Loucy (cell line): ENCODE measurements around the gene DIPK2A.

Experiments
- H2AFZ ChIP-seq: fragments of 200-600 bp; sonication (generic); 2 replicates; pipeline ENCODE4 v1.6.0; 2016; ENCODE audit warnings: antibody characterized with exemption, mild to moderate bottlenecking, low read length, moderate library complexity
- H3F3A ChIP-seq: fragments of 200-600 bp; 2 replicates; pipeline ENCODE4 v1.6.0; 2016; ENCODE audit warnings: antibody characterized with exemption, low read depth, mild to moderate bottlenecking
- H3K27me3 ChIP-seq: fragments of 200-600 bp; sonication (generic); 2 replicates; pipeline ENCODE4 v1.6.1; 2014; ENCODE audit warnings: low read length, mild to moderate bottlenecking; ENCODE audit not compliant: insufficient read depth, poor library complexity, severe bottlenecking
- H3K36me3 ChIP-seq: fragments of 200-600 bp; sonication (generic); 2 replicates; pipeline ENCODE4 v1.6.1; 2016; ENCODE audit warnings: low read length; ENCODE audit not compliant: insufficient read depth
- H3K4me1 ChIP-seq: fragments of 200-600 bp; sonication (generic); 2 replicates; pipeline ENCODE4 v1.5.1; 2014; ENCODE audit warnings: low read length, mild to moderate bottlenecking; ENCODE audit not compliant: insufficient read depth, poor library complexity, severe bottlenecking
- H3K4me2 ChIP-seq: fragments of 200-600 bp; sonication (generic); 2 replicates; pipeline ENCODE4 v1.6.0; 2014; ENCODE audit warnings: antibody characterized with exemption, low read length, low read depth, mild to moderate bottlenecking; ENCODE audit not compliant: poor library complexity, severe bottlenecking
- H3K4me3 ChIP-seq: fragments of 200-600 bp; sonication (generic); 2 replicates; pipeline ENCODE4 v1.5.1; 2014; ENCODE audit warnings: low read length, mild to moderate bottlenecking, mixed read lengths; ENCODE audit not compliant: poor library complexity, severe bottlenecking
- H3K79me2 ChIP-seq: fragments of 200-600 bp; sonication (generic); 2 replicates; pipeline ENCODE4 v1.6.1; 2014; ENCODE audit warnings: low read length; ENCODE audit not compliant: insufficient read depth
- H3K9ac ChIP-seq: fragments of 200-600 bp; sonication (generic); 2 replicates; pipeline ENCODE4 v1.6.0; 2014; ENCODE audit warnings: mild to moderate bottlenecking, low read depth, low read length, moderate library complexity; ENCODE audit not compliant: poor library complexity, severe bottlenecking
- H3K9me2 ChIP-seq: fragments of 200-600 bp; sonication (generic); replicated peaks from 2 replicates; pipeline ENCODE4 v1.6.1; 2016; ENCODE audit warnings: low read depth, low read length, mixed read lengths
- H3K9me3 ChIP-seq: fragments of 200-600 bp; sonication (generic); 2 replicates; pipeline ENCODE4 v1.6.1; 2014; ENCODE audit warnings: mild to moderate bottlenecking, antibody characterized with exemption, low read length, low read depth; ENCODE audit not compliant: insufficient read depth
- H4K20me1 ChIP-seq: fragments of 200-600 bp; sonication (generic); 2 replicates; pipeline ENCODE4 v1.6.0; 2014; ENCODE audit warnings: antibody characterized with exemption, low read length, mild to moderate bottlenecking; ENCODE audit not compliant: insufficient read depth, poor library complexity, severe bottlenecking
- CTCF ChIP-seq: fragments of 200-600 bp; sonication (generic); conservative IDR thresholded peaks from 2 replicates; pipeline ENCODE4 v1.5.1; 2014; ENCODE audit warnings: mild to moderate bottlenecking, antibody characterized with exemption, low read length
- EZH2phosphoT487 ChIP-seq: fragments of 200-600 bp; IDR thresholded peaks from 2 replicates; pipeline ENCODE4 v1.6.1; 2018; ENCODE audit warnings: antibody characterized with exemption, mild to moderate bottlenecking, moderate library complexity, borderline replicate concordance

Gene DIPK2A

GRCh38 chr3:143988306-143988705 is 16.7 kb downstream of the DIPK2A start:
- Histone ChIP-seq H3K9me3 (no peaks in the 10 kb centered on the region), H4K20me1 (peaks cover 14% of the 10 kb centered on the region), H3K9ac (no peak overlapping the region), H3K4me1 (peaks cover 3% of the 10 kb centered on the region), H3K27me3 (no peaks in the 10 kb centered on the region), H3K79me2 (peaks cover 67% of the 10 kb centered on the region), H3K4me3 (no peak overlapping the region), H2AFZ (no peak overlapping the region), H3K4me2 (no peak overlapping the region), H3F3A (no peaks in the 10 kb centered on the region), H3K9me2 (no peaks in the 10 kb centered on the region), H3K36me3 (peaks cover 30% of the 10 kb centered on the region; the same call in 1 of the 2 replicates)
- TF ChIP-seq EZH2phosphoT487 (no peak), CTCF (no peak)

- H3K36me3 ChIP-seq, result peaks cover 30% of the 10 kb centered on the region; the same call in 1 of the 2 replicates
- H3K4me3 ChIP-seq, result no peak overlapping the region
- H3K9ac ChIP-seq, result no peak overlapping the region
- peaks cover 3% of the 10 kb centered on the region for H3K4me1 ChIP-seq
- TF ChIP-seq EZH2phosphoT487 (no peak), CTCF (no peak)
- no peaks in the 10 kb centered on the region for H3K9me3 ChIP-seq
- no peaks in the 10 kb centered on the region for H3K9me2 ChIP-seq
- peaks cover 56% of the 10 kb centered on the region for H3K79me2 ChIP-seq
- peaks cover 14% of the 10 kb centered on the region for H4K20me1 ChIP-seq
- no peak overlapping the region for H2AFZ ChIP-seq
- no peak overlapping the region for H3K4me2 ChIP-seq
- no peaks in the 10 kb centered on the region for H3F3A ChIP-seq
- H3K27me3 ChIP-seq, result no peaks in the 10 kb centered on the region
These were observed 17.8 kb downstream of the DIPK2A start for GRCh38 chr3:143989461-143989860.

- H3K4me2 ChIP-seq, result no peak overlapping the region
- peaks cover 30% of the 10 kb centered on the region; the same call in 1 of the 2 replicates for H3K36me3 ChIP-seq
- H3K4me3 ChIP-seq, result no peak overlapping the region
- no peaks in the 10 kb centered on the region for H3K9me2 ChIP-seq
- no peaks in the 10 kb centered on the region for H3K27me3 ChIP-seq
- no peaks in the 10 kb centered on the region for H3F3A ChIP-seq
- no peaks in the 10 kb centered on the region for H3K9me3 ChIP-seq
- H3K9ac ChIP-seq, result no peak overlapping the region
- H3K79me2 ChIP-seq, result peaks cover 35% of the 10 kb centered on the region
- no peak overlapping the region for H2AFZ ChIP-seq
- no peak for TF ChIP-seq CTCF
- no peak for TF ChIP-seq EZH2phosphoT487
- H3K4me1 ChIP-seq, result peaks cover 11% of the 10 kb centered on the region
- peaks cover 5% of the 10 kb centered on the region for H4K20me1 ChIP-seq
These were observed 20.1 kb downstream of the DIPK2A start for GRCh38 chr3:143991713-143992112.
